ENCODE measurements around the gene HOXB3. TPM values are rescaled to one million over a fixed set of nuclear protein-coding genes. Genes with fewer than 3 reads are reported as not detected.
A peak's percentile ranks its signal among the peaks of the same experiment; 100 is the strongest.

Gene HOXB3
- total RNA-seq, 1 experiment from 2014 or later: not detected

DNA sequence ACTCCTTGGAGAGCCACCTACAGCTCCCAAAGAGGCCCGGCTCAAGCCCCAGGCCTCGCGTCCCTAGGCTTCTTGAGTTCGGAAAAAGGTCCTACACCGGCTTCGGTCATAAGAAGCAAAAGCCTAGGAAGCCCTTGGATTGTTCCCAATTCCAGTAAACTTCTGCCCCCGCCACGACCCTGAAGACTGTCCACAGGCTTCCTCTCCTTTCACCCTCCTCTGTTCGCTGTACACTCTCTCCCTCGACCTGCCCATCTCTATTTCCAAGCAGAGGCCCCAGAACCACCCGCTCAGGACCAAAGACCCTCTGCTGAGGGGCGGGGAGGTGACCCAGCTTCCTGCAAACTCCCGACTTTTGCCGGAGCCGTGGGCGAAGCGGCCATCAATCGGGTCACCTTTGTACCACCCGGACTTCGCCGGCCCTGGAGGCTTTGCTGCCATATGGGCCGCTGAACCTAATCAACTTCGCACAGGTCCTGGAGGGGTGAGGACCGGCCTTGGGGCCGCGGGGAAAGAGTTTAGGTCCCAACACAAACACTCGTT lies 47.9 kb downstream of the HOXB3 start:
- Histone ChIP-seq H3K79me1 (ENCODE audit: insufficient read depth, low read depth, low read length, poor library complexity, severe bottlenecking) (no peaks in the 10 kb centered on the region), H2AK5ac (ENCODE audit: insufficient read length, low read length) (no peak overlapping the region), H3K27me3 (ENCODE audit: insufficient read depth, low read length) (peaks cover 72% of the 10 kb centered on the region), H3K14ac (ENCODE audit: insufficient read depth, low read length) (no peak overlapping the region), H2BK120ac (ENCODE audit: low read depth, low read length, poor library complexity, severe bottlenecking) (no peak overlapping the region), H3K23ac (ENCODE audit: insufficient read length, low read depth, low read length) (no peak overlapping the region), H4K91ac (ENCODE audit: insufficient read length, low read depth, low read length) (no peak overlapping the region), H2BK20ac (ENCODE audit: low read depth, low read length, poor library complexity, severe bottlenecking) (no peak overlapping the region), H3T11ph (ENCODE audit: low read length) (no peak overlapping the region), H3K4me2 (ENCODE audit: insufficient read depth, insufficient read length, low read length) (peak overlapping the region; percentile 89), H3K27ac (ENCODE audit: insufficient read length, low read depth, low read length) (no peak overlapping the region), H3K18ac (ENCODE audit: insufficient read length, low read depth, low read length) (no peak overlapping the region), H4K8ac (replicated peaks; ENCODE audit: insufficient read length, low read depth, low read length) (no peak overlapping the region), H2BK15ac (ENCODE audit: low read depth, low read length) (no peak overlapping the region), H3K4me1 (ENCODE audit: insufficient read depth, low read length) (no peaks in the 10 kb centered on the region), H2AFZ (ENCODE audit: low read length) (no peak overlapping the region), H2BK5ac (ENCODE audit: insufficient read length, low read length) (no peak overlapping the region), H3K56ac (ENCODE audit: insufficient read length, low read depth, low read length) (no peak overlapping the region), H3K79me2 (ENCODE audit: insufficient read depth, low read length) (no peaks in the 10 kb centered on the region), H3K9me3 (ENCODE audit: control insufficient read depth, low read depth, low read length) (no peaks in the 10 kb centered on the region), H2BK12ac (ENCODE audit: insufficient read length, low read depth, low read length) (no peak overlapping the region), H3K23me2 (ENCODE audit: insufficient read length, low read depth, low read length, poor library complexity, severe bottlenecking) (peaks cover 6% of the 10 kb centered on the region), H4K20me1 (ENCODE audit: control insufficient read depth, insufficient read depth, insufficient read length) (no peaks in the 10 kb centered on the region), H3K4ac (ENCODE audit: low read depth, low read length) (no peak overlapping the region), H3K9ac (ENCODE audit: extremely low read depth, insufficient read length, low read length) (no peak overlapping the region), H4K5ac (ENCODE audit: insufficient read length, low read depth, low read length) (no peak overlapping the region)
- no peak overlapping the region; a peak in 1 of 7 replicates for H3K27ac Mint-ChIP-seq
- H3K27me3 Mint-ChIP-seq (ENCODE audit: low read depth): peaks cover 98% of the 10 kb centered on the region
- TF ChIP-seq CTCF (conservative IDR thresholded peaks at IDR 0.05): no peak
- no CpG with 5 or more reads among the region's 27 CpGs for WGBS (ENCODE audit: extremely low coverage, insufficient read length, low lambda C conversion rate)
- H3K4me1 Mint-ChIP-seq: peaks cover 25 to 47% of the 10 kb centered on the region in 2 experiments
- peaks cover 0 to 14% of the 10 kb centered on the region in 2 experiments; a peak in 2 of 5 replicates for H3K9me3 Mint-ChIP-seq
- H3K4me3 Mint-ChIP-seq: peak overlapping the region; percentile 56 to 78
- H3K36me3 Mint-ChIP-seq (ENCODE audit: insufficient read depth in 1 of 3, low read depth in 3 of 3): no peaks in the 10 kb centered on the region; a peak in 1 of 7 replicates
- DNase-seq: no peak
